Endothelial cell of umbilical vein (primary cell): ENCODE data around the gene MACROD2.

ENCODE experiments used
- EZH2 ChIP-seq: IDR thresholded peaks from 2 replicates; pipeline ENCODE4 v1.6.1; 2012; ENCODE audit warnings: borderline replicate concordance, low read depth, mild to moderate bottlenecking, moderate library complexity, low read length, inconsistent platforms; ENCODE audit not compliant: severe bottlenecking
- GATA2 ChIP-seq: IDR thresholded peaks from 2 replicates; pipeline ENCODE4 v1.7.0; 2011; ENCODE audit warnings: low read depth, mild to moderate bottlenecking, moderate library complexity, mixed read lengths, low read length; ENCODE audit not compliant: insufficient read length, insufficient read depth
- JUN ChIP-seq: IDR thresholded peaks from 2 replicates; pipeline ENCODE4 v1.6.1; 2011; ENCODE audit warnings: borderline replicate concordance, low read depth; ENCODE audit not compliant: insufficient read length, insufficient read depth
- MYC ChIP-seq: IDR thresholded peaks from one replicate; pipeline ENCODE4 v1.6.1; 2011; ENCODE audit warnings: mild to moderate bottlenecking, low read depth, low read length
- POLR2A ChIP-seq: IDR thresholded peaks from 2 replicates; pipeline ENCODE4 v1.6.1; 2012; ENCODE audit warnings: low read depth, mild to moderate bottlenecking, control low read depth, low read length
- POLR2AphosphoS5 ChIP-seq: IDR thresholded peaks from 2 replicates; pipeline ENCODE4 v1.6.1; 2012; ENCODE audit warnings: low read depth, mild to moderate bottlenecking, control low read depth, low read length, moderate library complexity; ENCODE audit not compliant: insufficient read depth
- TF ChIP-seq, protein P1 (sequence below), 2 donors: IDR thresholded peaks; 1 replicate in 1 of 2; 2 replicates in 1 of 2; pipeline ENCODE4 v1.5.1; 2011; ENCODE audit warnings: low read length in 2 of 2, mild to moderate bottlenecking in 2 of 2, moderate library complexity in 2 of 2, control low read depth in 1 of 2, inconsistent platforms in 1 of 2, low read depth in 1 of 2; ENCODE audit not compliant: insufficient read depth in 1 of 2; ENCODE audit errors: extremely low read depth in 1 of 2

DNA sequence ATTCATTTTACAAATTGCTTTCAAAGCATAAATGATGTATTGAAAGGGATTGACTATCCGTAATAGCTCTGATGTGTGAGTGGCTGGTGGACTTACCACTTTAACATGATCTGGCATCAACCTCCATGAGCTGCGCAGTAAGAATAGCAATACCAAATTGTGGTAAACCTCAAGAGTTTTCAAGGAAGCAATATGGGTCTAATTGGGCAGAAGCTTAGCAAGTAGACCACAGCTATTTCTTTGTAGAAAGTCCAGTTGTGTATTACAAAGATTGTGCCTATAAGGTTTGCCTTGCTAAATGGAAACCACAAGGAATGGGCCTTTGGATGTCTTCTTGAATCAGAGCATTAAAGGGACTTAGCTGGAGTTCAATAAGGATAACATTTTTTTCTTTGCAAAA, 1841.3 kb downstream of the MACROD2 start:
- TF ChIP-seq, protein P1, sequence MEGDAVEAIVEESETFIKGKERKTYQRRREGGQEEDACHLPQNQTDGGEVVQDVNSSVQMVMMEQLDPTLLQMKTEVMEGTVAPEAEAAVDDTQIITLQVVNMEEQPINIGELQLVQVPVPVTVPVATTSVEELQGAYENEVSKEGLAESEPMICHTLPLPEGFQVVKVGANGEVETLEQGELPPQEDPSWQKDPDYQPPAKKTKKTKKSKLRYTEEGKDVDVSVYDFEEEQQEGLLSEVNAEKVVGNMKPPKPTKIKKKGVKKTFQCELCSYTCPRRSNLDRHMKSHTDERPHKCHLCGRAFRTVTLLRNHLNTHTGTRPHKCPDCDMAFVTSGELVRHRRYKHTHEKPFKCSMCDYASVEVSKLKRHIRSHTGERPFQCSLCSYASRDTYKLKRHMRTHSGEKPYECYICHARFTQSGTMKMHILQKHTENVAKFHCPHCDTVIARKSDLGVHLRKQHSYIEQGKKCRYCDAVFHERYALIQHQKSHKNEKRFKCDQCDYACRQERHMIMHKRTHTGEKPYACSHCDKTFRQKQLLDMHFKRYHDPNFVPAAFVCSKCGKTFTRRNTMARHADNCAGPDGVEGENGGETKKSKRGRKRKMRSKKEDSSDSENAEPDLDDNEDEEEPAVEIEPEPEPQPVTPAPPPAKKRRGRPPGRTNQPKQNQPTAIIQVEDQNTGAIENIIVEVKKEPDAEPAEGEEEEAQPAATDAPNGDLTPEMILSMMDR (IDR thresholded peaks at IDR 0.05; ENCODE audit: extremely low read depth in 1 of 2, insufficient read depth in 1 of 2, low read depth in 1 of 2, low read length in 2 of 2) = no peak
- TF ChIP-seq POLR2A (no peak), JUN (no peak), GATA2 (no peak), POLR2AphosphoS5 (no peak), EZH2 (no peak), MYC (no peak)
